ENCODE data around the gene PTBP3.
A peak's percentile ranks its signal among the peaks of the same experiment; 100 is the strongest.

PTBP3 gene

DNA sequence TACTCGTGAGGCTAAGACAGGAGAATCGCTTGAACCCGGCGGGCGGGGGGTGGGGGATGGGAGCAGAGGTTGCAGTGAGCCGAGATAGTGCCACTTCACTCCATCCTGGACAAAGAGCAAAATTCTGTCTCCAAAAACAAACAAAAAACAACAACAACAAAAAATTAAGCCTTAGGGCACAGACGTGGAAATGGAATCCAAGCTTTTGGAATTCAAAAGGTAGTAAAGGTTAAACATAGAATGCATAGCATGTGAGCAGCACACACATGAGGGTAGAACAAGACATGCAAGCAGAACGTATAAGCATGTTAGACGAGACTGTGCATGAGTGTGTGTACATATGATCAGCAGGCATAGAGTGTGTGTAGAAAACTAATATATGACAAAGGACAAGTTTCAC is 68.0 kb downstream of the PTBP3 start:
- DNase-seq (ENCODE audit: low read depth): no peak
- no peak overlapping the region for H3K4me3 ChIP-seq (replicated peaks; ENCODE audit: low read depth, low read length)
- TF ChIP-seq, protein P1, sequence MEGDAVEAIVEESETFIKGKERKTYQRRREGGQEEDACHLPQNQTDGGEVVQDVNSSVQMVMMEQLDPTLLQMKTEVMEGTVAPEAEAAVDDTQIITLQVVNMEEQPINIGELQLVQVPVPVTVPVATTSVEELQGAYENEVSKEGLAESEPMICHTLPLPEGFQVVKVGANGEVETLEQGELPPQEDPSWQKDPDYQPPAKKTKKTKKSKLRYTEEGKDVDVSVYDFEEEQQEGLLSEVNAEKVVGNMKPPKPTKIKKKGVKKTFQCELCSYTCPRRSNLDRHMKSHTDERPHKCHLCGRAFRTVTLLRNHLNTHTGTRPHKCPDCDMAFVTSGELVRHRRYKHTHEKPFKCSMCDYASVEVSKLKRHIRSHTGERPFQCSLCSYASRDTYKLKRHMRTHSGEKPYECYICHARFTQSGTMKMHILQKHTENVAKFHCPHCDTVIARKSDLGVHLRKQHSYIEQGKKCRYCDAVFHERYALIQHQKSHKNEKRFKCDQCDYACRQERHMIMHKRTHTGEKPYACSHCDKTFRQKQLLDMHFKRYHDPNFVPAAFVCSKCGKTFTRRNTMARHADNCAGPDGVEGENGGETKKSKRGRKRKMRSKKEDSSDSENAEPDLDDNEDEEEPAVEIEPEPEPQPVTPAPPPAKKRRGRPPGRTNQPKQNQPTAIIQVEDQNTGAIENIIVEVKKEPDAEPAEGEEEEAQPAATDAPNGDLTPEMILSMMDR (IDR thresholded peaks at IDR 0.05; ENCODE audit: low read length, missing control alignments): no peak

GRCh38 chr9:112262577-112262976 is 70.8 kb downstream of the PTBP3 start:
- H3K4me3 ChIP-seq (replicated peaks; ENCODE audit: low read depth, low read length): no peak overlapping the region
- DNase-seq (ENCODE audit: low read depth): no peak
- TF ChIP-seq, protein P1 (IDR thresholded peaks at IDR 0.05; ENCODE audit: low read length, missing control alignments): no peak

DNA sequence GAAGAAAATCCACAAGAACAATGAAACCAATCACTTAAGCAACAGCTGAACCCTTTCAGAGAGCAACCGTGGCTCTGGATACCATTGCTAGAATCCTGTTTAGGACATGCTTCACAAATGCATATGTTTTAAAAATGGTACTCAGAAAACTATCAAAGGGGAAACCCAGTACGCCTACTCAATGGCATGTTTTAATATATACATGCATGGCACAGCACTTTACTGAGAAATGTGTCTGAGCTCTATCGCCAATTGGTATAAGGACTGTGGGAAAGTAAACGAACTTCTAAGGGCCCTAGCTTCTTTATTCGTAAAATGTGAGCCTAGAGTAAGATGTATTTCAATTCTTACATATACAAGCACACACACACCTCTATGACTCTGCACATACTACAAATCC is 72.3 kb downstream of the PTBP3 start:
- H3K4me3 ChIP-seq (replicated peaks; ENCODE audit: low read depth, low read length): no peak overlapping the region
- TF ChIP-seq, protein P1 (IDR thresholded peaks at IDR 0.05; ENCODE audit: low read length, missing control alignments): no peak
- no peak for DNase-seq (ENCODE audit: low read depth)

- TF ChIP-seq, protein P1 (IDR thresholded peaks at IDR 0.05; ENCODE audit: low read length, missing control alignments): no peak
- no peak overlapping the region for H3K4me3 ChIP-seq (replicated peaks; ENCODE audit: low read depth, low read length)
- DNase-seq (ENCODE audit: low read depth): no peak
Observed at GRCh38 chr9:112258106-112258505, 75.3 kb downstream of the PTBP3 start.

GRCh38 chr9:112252194-112252593 is 81.2 kb downstream of the PTBP3 start:
- DNase-seq (ENCODE audit: low read depth): no peak
- TF ChIP-seq, protein P1 (IDR thresholded peaks at IDR 0.05; ENCODE audit: low read length, missing control alignments): no peak
- H3K4me3 ChIP-seq (replicated peaks; ENCODE audit: low read depth, low read length): no peak overlapping the region

DNA sequence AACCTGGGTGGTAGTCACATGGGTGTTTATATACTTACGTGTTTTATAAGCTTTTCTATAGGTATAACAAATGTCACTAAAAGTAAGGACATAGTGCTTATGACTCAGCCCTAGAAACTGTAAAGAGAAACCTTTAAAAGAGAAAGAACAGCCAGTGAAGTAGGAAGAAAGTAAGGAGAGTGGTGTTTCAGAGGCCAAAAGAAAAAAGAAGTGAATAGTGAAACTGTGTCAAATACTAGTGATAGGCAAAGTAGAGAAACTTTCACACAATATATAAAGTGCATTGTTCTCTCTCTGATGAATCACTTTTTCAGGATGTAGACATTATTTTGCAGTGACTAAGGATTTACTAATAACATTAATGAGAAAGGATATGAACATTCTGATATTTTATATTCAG is 84.1 kb downstream of the PTBP3 start:
- TF ChIP-seq, protein P1 (IDR thresholded peaks at IDR 0.05; ENCODE audit: low read length, missing control alignments): no peak
- peak; percentile 42 for DNase-seq (ENCODE audit: low read depth)
- peak overlapping the region; percentile 21 for H3K4me3 ChIP-seq (replicated peaks; ENCODE audit: low read depth, low read length)

DNA sequence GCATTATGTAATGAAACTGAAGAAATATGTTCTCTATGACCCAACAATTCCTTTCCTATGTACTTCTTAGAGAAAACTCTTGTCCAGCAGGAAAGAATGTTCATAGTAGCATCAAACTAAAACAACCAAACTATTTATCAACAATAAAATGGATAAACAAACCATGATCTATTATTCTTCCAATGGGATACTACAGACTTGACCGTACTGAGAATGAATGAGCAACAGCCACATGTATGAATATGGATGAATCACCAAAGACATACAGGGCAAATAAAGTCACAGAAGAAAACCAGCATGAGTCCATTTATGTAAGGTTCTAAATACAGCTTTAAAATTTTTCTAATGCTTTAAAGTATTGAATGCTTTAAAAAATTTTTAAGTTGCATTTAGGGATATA is 84.7 kb downstream of the PTBP3 start:
- peak overlapping the region; percentile 21 for H3K4me3 ChIP-seq (replicated peaks; ENCODE audit: low read depth, low read length)
- DNase-seq (ENCODE audit: low read depth): peak; percentile 48
- TF ChIP-seq, protein P1 (IDR thresholded peaks at IDR 0.05; ENCODE audit: low read length, missing control alignments): no peak
